Lower leg skin (tissue), 4 donors: ENCODE data around the gene SULT6B1. TPM values are rescaled to one million over a fixed set of nuclear protein-coding genes. Genes with fewer than 3 reads are reported as not detected.
A peak's percentile ranks its signal among the peaks of the same experiment; 100 is the strongest.
"Not testable (repeated sequence)": the region's sequence is repeated elsewhere in the genome, so short reads cannot be mapped to it uniquely, and the experiment has no call there.

ENCODE experiments used
- DNase-seq, 2 donors: peaks; one replicate each; pipeline ENCODE4 v3.0.0-alpha.2; 2019; ENCODE audit warnings: low spot score in 2 of 2
- H3K4me3 ChIP-seq: fragments of 200-600 bp; sonication (generic); 2 replicates; pipeline ENCODE4 v1.5.1; 2017; ENCODE audit warnings: mild to moderate bottlenecking, low read depth; ENCODE audit not compliant: poor library complexity, severe bottlenecking
- POLR2A ChIP-seq, 2 donors: fragments of 450-650 bp; IDR thresholded peaks; one replicate each; pipeline ENCODE4 v1.6.1; 2016 to 2017; ENCODE audit warnings: antibody characterized with exemption in 2 of 2, mild to moderate bottlenecking in 1 of 2, moderate library complexity in 1 of 2
- WGBS, 2 donors: methylation state at CpG; one replicate each; pipeline ENCODE4 v1.1.5; 2018; 5-methylcytosine and 5-hydroxymethylcytosine counted together
- intact Hi-C: fragments of 100-400 bp; cut with DNase I; formaldehyde crosslinking; loops from one replicate; pipeline ENCODE4 v1.15.0; 2023; ENCODE audit warnings: low total_unique reads
- total RNA-seq, 4 donors: library from RNA; depleted of rRNA; stranded (reverse); fragments of >200 nt; gene quantifications; one replicate each; pipeline ENCODE4 v1.1.0, GENCODE V29; 2016
- TF ChIP-seq, protein P1 (sequence below), 3 donors: fragments of 450-650 bp; IDR thresholded peaks; one replicate each; pipeline ENCODE4 v1.5.1; 2016; ENCODE audit warnings: antibody characterized with exemption in 3 of 3, mild to moderate bottlenecking in 3 of 3, moderate library complexity in 2 of 3

The SULT6B1 gene
- total RNA-seq, 4 donors from 2014 or later, result not detected

- intact Hi-C loops, result no loop called here
- H3K4me3 ChIP-seq, result no peak overlapping the region
- 56 to 67% methylated on average over 1 of the region's 1 CpG for WGBS, 2 donors
- no peak for DNase-seq
- no peak for TF ChIP-seq POLR2A (IDR thresholded peaks at IDR 0.05)
- TF ChIP-seq, protein P1, sequence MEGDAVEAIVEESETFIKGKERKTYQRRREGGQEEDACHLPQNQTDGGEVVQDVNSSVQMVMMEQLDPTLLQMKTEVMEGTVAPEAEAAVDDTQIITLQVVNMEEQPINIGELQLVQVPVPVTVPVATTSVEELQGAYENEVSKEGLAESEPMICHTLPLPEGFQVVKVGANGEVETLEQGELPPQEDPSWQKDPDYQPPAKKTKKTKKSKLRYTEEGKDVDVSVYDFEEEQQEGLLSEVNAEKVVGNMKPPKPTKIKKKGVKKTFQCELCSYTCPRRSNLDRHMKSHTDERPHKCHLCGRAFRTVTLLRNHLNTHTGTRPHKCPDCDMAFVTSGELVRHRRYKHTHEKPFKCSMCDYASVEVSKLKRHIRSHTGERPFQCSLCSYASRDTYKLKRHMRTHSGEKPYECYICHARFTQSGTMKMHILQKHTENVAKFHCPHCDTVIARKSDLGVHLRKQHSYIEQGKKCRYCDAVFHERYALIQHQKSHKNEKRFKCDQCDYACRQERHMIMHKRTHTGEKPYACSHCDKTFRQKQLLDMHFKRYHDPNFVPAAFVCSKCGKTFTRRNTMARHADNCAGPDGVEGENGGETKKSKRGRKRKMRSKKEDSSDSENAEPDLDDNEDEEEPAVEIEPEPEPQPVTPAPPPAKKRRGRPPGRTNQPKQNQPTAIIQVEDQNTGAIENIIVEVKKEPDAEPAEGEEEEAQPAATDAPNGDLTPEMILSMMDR (IDR thresholded peaks at IDR 0.05), result no peak
Measured at GRCh38 chr2:37201208-37201607, 12.7 kb upstream of the SULT6B1 start.

DNA sequence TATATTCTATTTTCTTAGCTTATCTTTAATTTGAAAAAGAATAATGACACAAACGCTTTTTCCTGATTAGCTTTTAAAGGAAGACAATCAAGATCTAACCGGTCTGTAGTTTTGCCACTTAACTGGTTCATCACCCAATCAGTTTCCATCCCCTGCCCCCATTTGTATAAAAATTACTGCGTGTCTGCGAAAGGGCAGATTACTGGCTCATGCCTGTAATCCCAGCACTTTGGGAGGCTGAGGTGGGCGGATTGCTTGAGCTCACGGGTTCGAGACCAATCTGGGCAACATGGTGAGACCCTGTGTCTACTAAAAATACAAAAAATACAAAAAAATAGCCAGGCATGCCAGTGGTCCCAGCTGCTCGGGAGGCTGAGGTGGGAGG lies 10.2 kb upstream of the SULT6B1 start:
- TF ChIP-seq POLR2A (IDR thresholded peaks at IDR 0.05), result no peak
- TF ChIP-seq, protein P1 (IDR thresholded peaks at IDR 0.05), result no peak
- H3K4me3 ChIP-seq, result no peak overlapping the region
- no peak for DNase-seq
- WGBS, 2 donors, result 89 to 93% methylated on average over 8 of the region's 8 CpGs
- intact Hi-C loops, result no loop called here

DNA sequence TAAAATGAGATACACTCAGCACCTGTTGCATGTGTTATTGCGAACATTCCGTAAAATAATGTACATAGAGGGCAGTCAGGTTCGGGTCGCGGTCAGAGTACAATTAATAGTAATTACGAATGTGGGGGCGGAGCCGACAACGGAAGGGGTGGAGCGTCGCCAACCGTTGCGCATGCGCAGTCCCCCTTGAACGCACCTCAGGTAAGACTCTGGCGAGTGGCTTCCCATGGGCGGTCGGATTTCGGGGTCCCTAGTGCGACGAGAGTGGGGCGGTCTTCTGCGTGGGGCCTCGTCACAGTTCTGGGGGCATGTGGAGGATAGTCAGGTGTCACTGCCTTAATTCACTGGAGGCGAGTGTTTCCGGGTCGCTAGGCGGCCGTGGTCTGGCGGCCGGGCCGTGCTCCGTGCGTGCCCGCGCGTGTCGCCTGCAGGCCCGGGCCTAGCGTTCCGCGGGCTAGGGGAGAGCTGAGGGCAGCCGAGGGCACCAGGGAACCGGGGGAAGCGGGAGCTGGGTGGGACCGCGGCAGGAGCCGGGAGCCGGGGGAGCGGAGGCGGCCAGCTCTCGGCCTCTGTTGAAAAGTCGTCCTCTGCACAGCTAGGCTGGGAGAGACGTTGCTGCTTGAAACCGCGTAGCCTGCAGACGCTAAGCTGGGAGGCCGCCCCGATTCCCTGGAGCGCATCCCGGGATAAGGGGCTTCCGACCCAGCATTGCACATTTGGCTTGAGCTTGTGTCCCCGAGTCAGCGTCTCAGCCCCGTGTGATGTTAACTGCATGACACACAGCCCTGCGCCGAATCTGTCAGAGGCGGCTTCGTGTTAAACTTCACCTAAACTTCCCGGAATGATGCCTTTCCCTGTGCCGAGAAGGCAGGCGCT lies 8.1 kb upstream of the SULT6B1 start, which contains the start of gene CEBPZOS:
TSS of gene CEBPZOS (plus strand) at position 177 of the 876 bp plus-strand sequence. CDS start 3,209 bp downstream, outside the sequence.
- TF ChIP-seq, protein P1 (IDR thresholded peaks at IDR 0.05), result peak in 1 of 3 donors; percentile 11
- no peak for TF ChIP-seq POLR2A (IDR thresholded peaks at IDR 0.05)
- peak within 1 kb of the TSS; percentile 67 for H3K4me3 ChIP-seq
- WGBS, 2 donors, result 1 to 3% methylated on average over 30 to 43 of the region's 72 CpGs
- intact Hi-C loops, result no loop called here
- DNase-seq, result peak; percentile 79 to 97

GRCh38 chr2:37195862-37196319 lies 7.4 kb upstream of the SULT6B1 start:
- peak overlapping the region; percentile 67 for H3K4me3 ChIP-seq
- 83 to 84% methylated on average over 20 of the region's 20 CpGs for WGBS, 2 donors
- DNase-seq, intact Hi-C loops: not testable (repeated sequence)

DNA sequence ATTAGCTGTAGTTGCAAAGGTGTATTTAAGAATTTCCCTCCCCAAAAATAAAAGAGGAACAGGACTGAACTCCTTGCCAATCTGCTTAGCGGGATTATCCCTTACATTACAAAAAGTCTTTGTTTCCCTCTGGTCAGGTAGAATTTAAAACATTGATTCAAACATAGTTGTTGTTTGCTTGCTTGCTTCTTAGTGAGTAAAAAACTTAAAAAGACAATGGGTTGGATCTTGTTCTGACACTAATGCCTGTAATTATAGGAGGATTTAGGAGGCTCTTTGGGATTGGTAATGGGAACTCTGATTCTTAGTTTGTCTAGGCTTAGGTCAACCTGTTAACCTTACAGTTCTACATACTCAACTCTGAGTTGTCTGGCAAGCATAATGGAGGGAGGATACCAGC lies 4.1 kb upstream of the SULT6B1 start:
- H3K4me3 ChIP-seq, result no peak overlapping the region
- WGBS, 2 donors, result 76 to 83% methylated on average over 1 of the region's 1 CpG
- TF ChIP-seq POLR2A (IDR thresholded peaks at IDR 0.05), result no peak
- TF ChIP-seq, protein P1 (IDR thresholded peaks at IDR 0.05), result no peak
- DNase-seq, result no peak
- intact Hi-C loops, result no loop called here

- TF ChIP-seq, protein P1 (IDR thresholded peaks at IDR 0.05), result no peak
- no peak for TF ChIP-seq POLR2A (IDR thresholded peaks at IDR 0.05)
- H3K4me3 ChIP-seq, result no peak overlapping the region
- intact Hi-C loops, result no loop called here
- peak in 1 of 2 donors; percentile 68 for DNase-seq
- 75 to 76% methylated on average over 6 of the region's 6 CpGs for WGBS, 2 donors
Measured at GRCh38 chr2:37191747-37192146, 3.3 kb upstream of the SULT6B1 start.
